HG03460 (cell line): ENCODE results near the gene FAM162B.
"Not testable (repeated sequence)": the region's sequence is repeated elsewhere in the genome, so short reads cannot be mapped to it uniquely, and the experiment has no call there.

Experiments used
- ATAC-seq: cut with Tn5 transposase; IDR thresholded peaks from one replicate; pipeline ENCODE4 v1.9.1; 2021; ENCODE audit not compliant: unreplicated experiment

FAM162B gene

GRCh38 chr6:116730513-116730912, 35.0 kb downstream of the FAM162B start:
- no peak for ATAC-seq

- no peak for ATAC-seq
These were observed 38.6 kb downstream of the FAM162B start for GRCh38 chr6:116726947-116727346.

GRCh38 chr6:116714761-116715160, 50.8 kb downstream of the FAM162B start:
- no peak for ATAC-seq

- no peak for ATAC-seq
These were observed 51.2 kb downstream of the FAM162B start for GRCh38 chr6:116714296-116714695.

- no peak for ATAC-seq
These were observed 59.6 kb downstream of the FAM162B start for GRCh38 chr6:116705917-116706316.

- ATAC-seq = not testable (repeated sequence)
These were observed 61.6 kb downstream of the FAM162B start for GRCh38 chr6:116703888-116704287.
